H9 (cell line): ENCODE results near the gene DYRK3. TPM values are rescaled to one million over a fixed set of nuclear protein-coding genes. Genes with fewer than 3 reads are reported as not detected.
A peak's percentile ranks its signal among the peaks of the same experiment; 100 is the strongest.

Experiments used
- DNase-seq: peaks from one replicate; pipeline ENCODE4 v3.0.0-alpha.2; 2017
- H2AFZ ChIP-seq: one replicate; pipeline ENCODE4 v1.6.1; 2013; ENCODE audit warnings: mild to moderate bottlenecking, low read length, control low read depth, moderate library complexity
- H2AK5ac ChIP-seq: 2 replicates; pipeline ENCODE4 v1.6.1; 2013; ENCODE audit warnings: low read length, control low read depth, mixed read lengths; ENCODE audit not compliant: insufficient read length
- H2BK120ac ChIP-seq: one replicate; pipeline ENCODE4 v1.6.1; 2013; ENCODE audit warnings: low read depth, mild to moderate bottlenecking, low read length, control low read depth, inconsistent platforms; ENCODE audit not compliant: poor library complexity, severe bottlenecking
- H2BK12ac ChIP-seq: 2 replicates; pipeline ENCODE4 v1.6.1; 2013; ENCODE audit warnings: low read length, control low read depth, mixed read lengths, low read depth; ENCODE audit not compliant: insufficient read length
- H2BK15ac ChIP-seq: 2 replicates; pipeline ENCODE4 v1.6.1; 2013; ENCODE audit warnings: low read depth, low read length, control low read depth
- H2BK20ac ChIP-seq: one replicate; pipeline ENCODE4 v1.6.1; 2013; ENCODE audit warnings: low read depth, mild to moderate bottlenecking, low read length, control low read depth, inconsistent platforms; ENCODE audit not compliant: poor library complexity, severe bottlenecking
- H2BK5ac ChIP-seq: 2 replicates; pipeline ENCODE4 v1.6.1; 2013; ENCODE audit warnings: low read length, control low read depth, mixed read lengths; ENCODE audit not compliant: insufficient read length
- H3K14ac ChIP-seq: 2 replicates; pipeline ENCODE4 v1.6.1; 2013; ENCODE audit warnings: low read length, control low read depth; ENCODE audit not compliant: insufficient read depth
- H3K18ac ChIP-seq: 2 replicates; pipeline ENCODE4 v1.6.1; 2013; ENCODE audit warnings: low read depth, mild to moderate bottlenecking, mixed read lengths, low read length, control low read depth; ENCODE audit not compliant: insufficient read length
- H3K23ac ChIP-seq: 2 replicates; pipeline ENCODE4 v1.6.1; 2013; ENCODE audit warnings: low read length, control low read depth, mixed read lengths, low read depth; ENCODE audit not compliant: insufficient read length
- H3K23me2 ChIP-seq: 2 replicates; pipeline ENCODE4 v1.6.1; 2013; ENCODE audit warnings: low read depth, mild to moderate bottlenecking, mixed read lengths, low read length, control low read depth; ENCODE audit not compliant: insufficient read length, poor library complexity, severe bottlenecking
- H3K27ac ChIP-seq: 2 replicates; pipeline ENCODE4 v1.5.1; 2013; ENCODE audit warnings: low read length, control low read depth, mixed read lengths, low read depth; ENCODE audit not compliant: insufficient read length
- H3K27me3 ChIP-seq: 2 replicates; pipeline ENCODE4 v1.6.1; 2013; ENCODE audit warnings: low read length, control low read depth, inconsistent platforms; ENCODE audit not compliant: insufficient read depth
- H3K4ac ChIP-seq: 2 replicates; pipeline ENCODE4 v1.6.1; 2013; ENCODE audit warnings: low read depth, mild to moderate bottlenecking, control low read depth, inconsistent platforms, low read length, moderate library complexity
- H3K4me1 ChIP-seq: 2 replicates; pipeline ENCODE4 v1.6.1; 2013; ENCODE audit warnings: low read length, control low read depth, inconsistent platforms; ENCODE audit not compliant: insufficient read depth
- H3K4me2 ChIP-seq: 2 replicates; pipeline ENCODE4 v1.6.1; 2013; ENCODE audit warnings: low read length, control low read depth, mixed read lengths; ENCODE audit not compliant: insufficient read length, insufficient read depth
- H3K56ac ChIP-seq: 2 replicates; pipeline ENCODE4 v1.6.1; 2013; ENCODE audit warnings: low read depth, mild to moderate bottlenecking, mixed read lengths, low read length, control low read depth; ENCODE audit not compliant: insufficient read length
- H3K79me1 ChIP-seq: 2 replicates; pipeline ENCODE4 v1.6.1; 2013; ENCODE audit warnings: low read depth, mild to moderate bottlenecking, moderate library complexity, low read length, control low read depth, inconsistent platforms; ENCODE audit not compliant: insufficient read depth, poor library complexity, severe bottlenecking
- H3K79me2 ChIP-seq: 2 replicates; pipeline ENCODE4 v1.6.1; 2013; ENCODE audit warnings: low read length, control low read depth, inconsistent platforms; ENCODE audit not compliant: insufficient read depth
- H3K9ac ChIP-seq: 2 replicates; pipeline ENCODE4 v1.6.1; 2013; ENCODE audit warnings: low read length, control low read depth, mixed read lengths; ENCODE audit not compliant: insufficient read length; ENCODE audit errors: extremely low read depth
- H3K9me3 ChIP-seq: one replicate; pipeline ENCODE4 v1.6.1; 2013; ENCODE audit warnings: low read depth, low read length, inconsistent platforms; ENCODE audit not compliant: control insufficient read depth
- H3T11ph ChIP-seq: one replicate; pipeline ENCODE4 v1.6.1; 2013; ENCODE audit warnings: mild to moderate bottlenecking, low read length, control low read depth, inconsistent platforms
- H4K20me1 ChIP-seq: one replicate; pipeline ENCODE4 v1.6.1; 2013; ENCODE audit not compliant: control insufficient read depth, insufficient read length, insufficient read depth
- H4K5ac ChIP-seq: 2 replicates; pipeline ENCODE4 v1.6.1; 2013; ENCODE audit warnings: low read depth, mild to moderate bottlenecking, mixed read lengths, low read length, control low read depth; ENCODE audit not compliant: insufficient read length
- H4K8ac ChIP-seq: replicated peaks from 2 replicates; pipeline ENCODE4 v1.6.1; 2013; ENCODE audit warnings: low read length, control low read depth, mixed read lengths, low read depth; ENCODE audit not compliant: insufficient read length
- H4K91ac ChIP-seq: 2 replicates; pipeline ENCODE4 v1.6.1; 2013; ENCODE audit warnings: low read depth, mild to moderate bottlenecking, moderate library complexity, mixed read lengths, low read length, control low read depth; ENCODE audit not compliant: insufficient read length
- H3K27ac Mint-ChIP-seq, 3 experiments: 2 replicates in 2 of 3; 3 replicates in 1 of 3; pipeline ENCODE4 v1.8.0; 2020 to 2021; ENCODE audit warnings: mixed read lengths in 3 of 3, mild to moderate bottlenecking in 1 of 3, moderate library complexity in 1 of 3
- H3K27me3 Mint-ChIP-seq: 2 replicates; pipeline ENCODE4 v1.8.0; 2021; ENCODE audit warnings: low read depth, mild to moderate bottlenecking, moderate library complexity, mixed read lengths
- H3K36me3 Mint-ChIP-seq, 3 experiments: 2 replicates in 2 of 3; 3 replicates in 1 of 3; pipeline ENCODE4 v1.8.0; 2020 to 2021; ENCODE audit warnings: low read depth in 3 of 3, mixed read lengths in 3 of 3; ENCODE audit not compliant: insufficient read depth in 1 of 3
- H3K4me1 Mint-ChIP-seq, 2 experiments: 2 replicates each; pipeline ENCODE4 v1.8.0; 2020; ENCODE audit warnings: mixed read lengths in 2 of 2
- H3K4me3 Mint-ChIP-seq, 2 experiments: 2 replicates in 1 of 2; 3 replicates in 1 of 2; pipeline ENCODE4 v1.8.0; 2020 to 2021; ENCODE audit warnings: mild to moderate bottlenecking in 2 of 2, mixed read lengths in 2 of 2, moderate library complexity in 1 of 2
- H3K9me3 Mint-ChIP-seq, 2 experiments: 2 replicates in 1 of 2; 3 replicates in 1 of 2; pipeline ENCODE4 v1.8.0; 2020; ENCODE audit warnings: mild to moderate bottlenecking in 2 of 2, mixed read lengths in 2 of 2, moderate library complexity in 1 of 2
- CTCF ChIP-seq: fragments of 200-600 bp; sonication (generic); conservative IDR thresholded peaks from 3 replicates; pipeline ENCODE4 v1.8.0; 2021; ENCODE audit warnings: antibody characterized with exemption, mild to moderate bottlenecking
- WGBS: extraction: QIAGEN DNeasy Blood & Tissue Kit; methylation state at CpG from one replicate; pipeline ENCODE4 v1.1.7; 2013; ENCODE audit warnings: missing lambda C conversion rate, low lambda C conversion rate, mixed read lengths; ENCODE audit not compliant: insufficient read length; ENCODE audit errors: extremely low coverage; 5-methylcytosine and 5-hydroxymethylcytosine counted together
- total RNA-seq: library from RNA; stranded (reverse); gene quantifications from 2 replicates; pipeline ENCODE4 v1.2.1, GENCODE V29; 2021

DYRK3 gene
- total RNA-seq, 1 experiment from 2014 or later, result 4.7 TPM

- peaks cover 80% of the 10 kb centered on the region for H3K27me3 Mint-ChIP-seq
- Histone ChIP-seq H3K27ac (no peak overlapping the region), H2BK12ac (no peak overlapping the region), H2BK120ac (no peak overlapping the region), H4K5ac (no peak overlapping the region), H4K8ac (no peak overlapping the region), H3K9me3 (no peaks in the 10 kb centered on the region), H3K56ac (no peak overlapping the region), H2AK5ac (no peak overlapping the region), H3K9ac (no peak overlapping the region), H3K4me1 (peaks cover 7% of the 10 kb centered on the region; the same call in 1 of the 2 replicates), H2AFZ (no peak overlapping the region), H3K23me2 (peaks cover 15% of the 10 kb centered on the region), H3K79me1 (no peaks in the 10 kb centered on the region), H3K4ac (no peak overlapping the region), H3K4me2 (no peak overlapping the region), H3K27me3 (peaks cover 23% of the 10 kb centered on the region), H2BK20ac (no peak overlapping the region), H4K91ac (no peak overlapping the region), H3K14ac (no peak overlapping the region), H3T11ph (no peak overlapping the region), H2BK15ac (no peak overlapping the region), H3K18ac (no peak overlapping the region), H3K23ac (no peak overlapping the region), H2BK5ac (no peak overlapping the region), H4K20me1 (no peaks in the 10 kb centered on the region), H3K79me2 (no peaks in the 10 kb centered on the region; the same call in 1 of the 2 replicates)
- peaks cover 0 to 2% of the 10 kb centered on the region in 2 experiments; a peak in 1 of 5 replicates for H3K9me3 Mint-ChIP-seq
- no CpG with 5 or more reads among the region's 6 CpGs for WGBS
- H3K36me3 Mint-ChIP-seq, result peaks cover 0 to 2% (median 0%) of the 10 kb centered on the region in 3 experiments; a peak in 1 of 7 replicates
- DNase-seq, result no peak
- H3K27ac Mint-ChIP-seq, result no peak overlapping the region
- H3K4me1 Mint-ChIP-seq, result peaks cover 34 to 37% of the 10 kb centered on the region in 2 experiments
- 0 out of 5 replicates have a peak overlapping the region, but pooled peaks of 1 of the 2 experiments have one; percentile 89 for H3K4me3 Mint-ChIP-seq
- TF ChIP-seq CTCF, result no peak
Observed at GRCh38 chr1:206683313-206683712, 48.0 kb downstream of the DYRK3 start.
